ENCODE measurements around the gene MCM10. TPM values are rescaled to one million over a fixed set of nuclear protein-coding genes. Genes with fewer than 3 reads are reported as not detected.
"Not testable (repeated sequence)": the region's sequence is repeated elsewhere in the genome, so short reads cannot be mapped to it uniquely, and the experiment has no call there.

MCM10 gene
- total RNA-seq, 4 donors from 2014 or later = 2.3 to 9.2 (median 4.0) TPM

DNA sequence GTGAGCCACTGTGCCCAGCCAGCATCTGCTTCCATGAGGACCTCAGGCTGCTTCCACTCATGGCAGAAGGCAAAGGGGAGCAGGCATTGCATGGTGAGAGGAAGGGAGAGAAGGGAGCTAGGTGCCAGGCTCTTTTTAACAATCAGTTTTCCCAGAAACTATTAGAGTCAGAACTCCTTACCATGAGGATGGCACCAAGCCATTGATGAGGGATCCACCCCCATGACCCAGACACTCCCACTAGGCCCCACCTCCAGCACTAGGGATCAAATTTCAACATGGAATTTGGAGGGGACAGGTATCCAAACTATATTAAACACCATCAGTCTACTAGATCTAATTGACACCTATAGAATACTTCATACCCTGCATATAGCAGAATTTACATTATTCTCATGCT is 14.2 kb upstream of the MCM10 start:
- intact Hi-C loops (cut with DNase I) = no loop called here

DNA sequence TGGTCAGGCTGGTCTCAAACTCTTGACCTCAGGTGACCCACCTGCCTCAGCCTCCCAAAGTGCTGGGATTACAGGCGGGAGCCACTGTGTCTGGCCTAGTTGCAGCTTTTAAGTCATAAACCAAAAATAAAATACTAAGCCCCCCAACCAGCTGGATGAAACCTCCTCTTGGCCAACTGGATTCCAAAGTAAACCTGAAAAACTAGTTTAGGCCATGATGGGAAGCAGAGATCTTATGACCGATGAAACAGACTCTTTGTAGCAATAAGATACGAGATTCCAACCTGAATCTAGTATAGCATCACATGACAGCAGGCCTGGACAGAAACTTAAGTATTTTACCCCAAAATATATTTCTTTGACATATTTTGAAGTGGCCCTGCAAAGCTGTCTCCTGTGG is 9.1 kb upstream of the MCM10 start:
- H3K9me3 ChIP-seq = no peaks in the 10 kb centered on the region
- H3K27ac ChIP-seq = no peak overlapping the region
- 78 to 89% methylated on average over 3 of the region's 3 CpGs for WGBS, 2 donors
- intact Hi-C loops (cut with DNase I) = no loop called here
- no peak for DNase-seq
- TF ChIP-seq, protein P1, sequence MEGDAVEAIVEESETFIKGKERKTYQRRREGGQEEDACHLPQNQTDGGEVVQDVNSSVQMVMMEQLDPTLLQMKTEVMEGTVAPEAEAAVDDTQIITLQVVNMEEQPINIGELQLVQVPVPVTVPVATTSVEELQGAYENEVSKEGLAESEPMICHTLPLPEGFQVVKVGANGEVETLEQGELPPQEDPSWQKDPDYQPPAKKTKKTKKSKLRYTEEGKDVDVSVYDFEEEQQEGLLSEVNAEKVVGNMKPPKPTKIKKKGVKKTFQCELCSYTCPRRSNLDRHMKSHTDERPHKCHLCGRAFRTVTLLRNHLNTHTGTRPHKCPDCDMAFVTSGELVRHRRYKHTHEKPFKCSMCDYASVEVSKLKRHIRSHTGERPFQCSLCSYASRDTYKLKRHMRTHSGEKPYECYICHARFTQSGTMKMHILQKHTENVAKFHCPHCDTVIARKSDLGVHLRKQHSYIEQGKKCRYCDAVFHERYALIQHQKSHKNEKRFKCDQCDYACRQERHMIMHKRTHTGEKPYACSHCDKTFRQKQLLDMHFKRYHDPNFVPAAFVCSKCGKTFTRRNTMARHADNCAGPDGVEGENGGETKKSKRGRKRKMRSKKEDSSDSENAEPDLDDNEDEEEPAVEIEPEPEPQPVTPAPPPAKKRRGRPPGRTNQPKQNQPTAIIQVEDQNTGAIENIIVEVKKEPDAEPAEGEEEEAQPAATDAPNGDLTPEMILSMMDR (IDR thresholded peaks at IDR 0.05) = no peak
- no peak for TF ChIP-seq POLR2A (IDR thresholded peaks at IDR 0.05)
- H3K36me3 ChIP-seq = no peaks in the 10 kb centered on the region
- H3K4me1 ChIP-seq = peaks cover 0 to 3% (median 0%) of the 10 kb centered on the region in 3 donors
- H3K27me3 ChIP-seq = no peaks in the 10 kb centered on the region
- no peak overlapping the region for H3K4me3 ChIP-seq

More for the DNA sequence above, 14.2 kb upstream of the MCM10 start:
- H3K27ac ChIP-seq = no peak overlapping the region
- H3K9me3 ChIP-seq = no peaks in the 10 kb centered on the region
- no peak for DNase-seq
- H3K27me3 ChIP-seq = no peaks in the 10 kb centered on the region
- TF ChIP-seq, protein P1 (IDR thresholded peaks at IDR 0.05) = no peak
- no peak for TF ChIP-seq POLR2A (IDR thresholded peaks at IDR 0.05)
- peaks cover 0 to 23% (median 5%) of the 10 kb centered on the region in 3 donors for H3K36me3 ChIP-seq
- peaks cover 0 to 3% (median 0%) of the 10 kb centered on the region in 3 donors for H3K4me1 ChIP-seq
- H3K4me3 ChIP-seq = no peak overlapping the region

DNA sequence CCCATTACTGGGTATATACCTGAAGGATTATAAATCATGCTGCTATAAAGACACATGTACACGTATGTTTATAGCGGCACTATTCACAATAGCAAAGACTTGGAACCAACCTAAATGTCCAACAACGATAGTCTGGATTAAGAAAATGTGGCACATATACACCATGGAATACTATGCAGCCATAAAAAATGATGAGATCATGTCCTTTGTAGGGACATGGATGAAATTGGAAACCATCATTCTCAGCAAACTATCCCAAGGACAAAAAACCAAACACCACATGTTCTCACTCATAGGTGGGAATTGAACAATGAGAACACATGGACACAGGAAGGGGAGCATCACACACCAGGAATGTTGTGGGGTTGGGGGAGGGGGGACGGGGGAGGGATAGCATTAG is 5.5 kb upstream of the MCM10 start:
- H3K36me3 ChIP-seq; H3K4me3 ChIP-seq; H3K4me1 ChIP-seq; H3K27me3 ChIP-seq; intact Hi-C loops (cut with DNase I); H3K9me3 ChIP-seq; H3K27ac ChIP-seq; DNase-seq: not testable (repeated sequence)
- WGBS, 2 donors = 88 to 90% methylated on average over 2 to 4 of the region's 4 CpGs

DNA sequence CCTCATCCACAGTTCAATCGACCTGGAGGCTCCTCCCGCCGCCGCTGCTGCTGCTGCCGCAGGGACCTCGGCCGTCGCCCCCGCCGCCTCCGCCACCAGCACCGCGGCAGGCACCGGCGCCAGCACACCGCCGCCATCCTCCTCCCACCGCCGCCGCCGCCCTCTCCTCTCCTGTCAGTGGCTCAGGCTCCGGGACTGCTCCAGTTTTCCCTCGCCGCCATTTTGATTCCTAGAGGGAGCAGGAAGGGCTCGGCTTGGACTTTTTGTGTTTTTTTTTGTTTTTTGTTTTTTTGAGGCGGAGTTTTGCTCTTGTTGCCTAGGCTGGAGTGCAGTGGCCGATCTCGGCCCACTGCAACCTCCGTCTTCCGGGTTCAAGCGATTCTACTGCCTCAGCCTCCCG is 3.0 kb upstream of the MCM10 start:
- no peak for DNase-seq
- no peak for TF ChIP-seq POLR2A (IDR thresholded peaks at IDR 0.05)
- TF ChIP-seq, protein P1 (IDR thresholded peaks at IDR 0.05) = no peak
- Histone ChIP-seq H3K27me3 (no peaks in the 10 kb centered on the region), H3K36me3 (no peaks in the 10 kb centered on the region), H3K9me3 (no peaks in the 10 kb centered on the region), H3K4me3 (peak overlapping the region; percentile 19 to 39 (median 26)), H3K27ac (no peak overlapping the region), H3K4me1 (peaks cover 0 to 20% (median 12%) of the 10 kb centered on the region in 3 donors)
- 67 to 68% methylated on average over 15 to 30 of the region's 32 CpGs for WGBS, 2 donors
- intact Hi-C loops (cut with DNase I) = no loop called here

DNA sequence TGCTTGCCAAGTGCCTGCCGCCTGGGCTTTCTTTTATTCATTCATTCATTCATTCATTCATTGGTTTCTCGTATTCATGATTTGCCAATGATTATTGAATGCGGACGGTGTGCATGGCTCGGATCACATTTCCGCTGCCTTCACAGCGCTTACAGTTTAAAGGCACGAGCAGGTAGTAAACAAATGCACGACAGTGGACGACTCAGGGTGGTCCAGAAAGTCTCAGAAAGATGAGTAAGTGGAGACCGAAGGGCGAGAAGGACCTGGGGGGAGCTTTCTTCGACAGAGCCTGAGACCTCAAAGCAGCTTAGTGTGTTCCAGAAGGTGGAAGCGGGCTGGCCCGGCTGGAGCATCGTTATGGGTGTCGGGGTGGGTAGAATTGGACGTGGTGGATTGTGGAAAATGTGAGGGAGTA is 506 bp downstream of the MCM10 start:
- Histone ChIP-seq H3K4me3 (peak overlapping the region; percentile 38 to 65 (median 50)), H3K9me3 (no peaks in the 10 kb centered on the region), H3K27ac (peak overlapping the region in 2 of 4 donors; percentile 31 to 37), H3K36me3 (no peaks in the 10 kb centered on the region), H3K4me1 (peaks cover 0 to 20% (median 12%) of the 10 kb centered on the region in 3 donors), H3K27me3 (no peaks in the 10 kb centered on the region)
- intact Hi-C loops (cut with DNase I) = loop anchor here (5.0 kb wide), 1 partner anchor 140 kb away; the partner anchor contains the start of gene PHYH
- WGBS, 2 donors = 1 to 3% methylated on average over 11 to 17 of the region's 18 CpGs
- DNase-seq = no peak
- TF ChIP-seq, protein P1 (IDR thresholded peaks at IDR 0.05) = no peak
- TF ChIP-seq POLR2A (IDR thresholded peaks at IDR 0.05) = no peak

DNA sequence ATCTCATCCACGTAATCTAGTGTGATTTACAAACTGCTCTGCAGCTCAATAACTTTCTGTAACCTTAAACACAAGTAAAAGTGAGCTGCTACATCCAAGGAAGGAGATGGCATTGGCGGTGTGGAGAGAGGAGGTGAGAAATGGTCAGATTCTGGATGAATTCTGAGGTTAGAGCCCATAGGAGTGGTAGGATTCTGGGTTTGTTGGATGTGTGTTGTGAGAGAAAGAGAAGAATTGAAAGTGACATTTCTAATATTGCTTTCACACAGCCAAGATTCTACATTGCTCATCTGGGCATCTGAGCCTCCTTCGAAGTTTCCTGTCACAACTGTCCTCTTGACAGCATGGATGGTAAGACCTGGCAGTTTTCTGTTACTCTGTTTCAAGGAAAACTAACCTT is 2.5 kb downstream of the MCM10 start:
- no peak for DNase-seq
- Histone ChIP-seq H3K27me3 (no peaks in the 10 kb centered on the region), H3K4me3 (no peak overlapping the region), H3K4me1 (peaks cover 0 to 20% (median 12%) of the 10 kb centered on the region in 3 donors), H3K36me3 (no peaks in the 10 kb centered on the region), H3K27ac (no peak overlapping the region), H3K9me3 (no peaks in the 10 kb centered on the region)
- TF ChIP-seq POLR2A (IDR thresholded peaks at IDR 0.05) = no peak
- TF ChIP-seq, protein P1 (IDR thresholded peaks at IDR 0.05) = no peak
- WGBS, 2 donors = 77 to 87% methylated on average over 3 of the region's 3 CpGs
- intact Hi-C loops (cut with DNase I) = loop anchor here (5.0 kb wide), 1 partner anchor 138 kb away; the partner anchor contains the start of gene PHYH
